Fibroblast of lung (primary cell): ENCODE data around the gene SUSD6. TPM values are rescaled to one million over a fixed set of nuclear protein-coding genes. Genes with fewer than 3 reads are reported as not detected.
A peak's percentile ranks its signal among the peaks of the same experiment; 100 is the strongest.

Experiments
- DNase-seq, 2 donors: peaks; one replicate each; pipeline versions ENCODE4 v3.0.0 to v3.0.0-alpha.2; 2010; ENCODE audit warnings: low read depth in 2 of 2
- H2AFZ ChIP-seq: 2 replicates; pipeline ENCODE4 v1.5.1; 2012; ENCODE audit warnings: low read length, control low read depth, inconsistent platforms
- H3K27ac ChIP-seq: 2 replicates; pipeline ENCODE4 v1.5.1; 2011; ENCODE audit warnings: low read length, control low read depth; ENCODE audit not compliant: insufficient read depth
- H3K27me3 ChIP-seq: 2 replicates; pipeline ENCODE4 v1.5.1; 2011; ENCODE audit warnings: mild to moderate bottlenecking, low read length; ENCODE audit not compliant: control insufficient read depth, insufficient read depth
- H3K36me3 ChIP-seq: 2 replicates; pipeline ENCODE4 v1.5.1; 2011; ENCODE audit warnings: low read length; ENCODE audit not compliant: control insufficient read depth, insufficient read depth
- H3K4me1 ChIP-seq: 2 replicates; pipeline ENCODE4 v1.5.1; 2011; ENCODE audit warnings: low read length; ENCODE audit not compliant: control insufficient read depth, insufficient read depth; ENCODE audit errors: extremely low read depth
- H3K4me2 ChIP-seq: 2 replicates; pipeline ENCODE4 v1.5.1; 2011; ENCODE audit warnings: low read length, control low read depth; ENCODE audit not compliant: insufficient read depth; ENCODE audit errors: extremely low read depth
- H3K4me3 ChIP-seq, 4 experiments: fragments of 200-600 bp in 1 of 4; sonication (generic) in 1 of 4; replicated peaks in 1 of 4; 2 replicates each; pipeline ENCODE4 v1.5.1; 2011 to 2016; ENCODE audit warnings: low read length in 4 of 4, low read depth in 3 of 4, mild to moderate bottlenecking in 3 of 4, control low read depth in 2 of 4, inconsistent platforms in 1 of 4, mixed read lengths in 1 of 4; ENCODE audit not compliant: insufficient read depth in 1 of 4; ENCODE audit errors: control extremely low read depth in 1 of 4
- H3K79me2 ChIP-seq: 2 replicates; pipeline ENCODE4 v1.5.1; 2012; ENCODE audit warnings: mild to moderate bottlenecking, low read length, inconsistent platforms; ENCODE audit not compliant: control insufficient read depth, insufficient read depth
- H3K9ac ChIP-seq: 2 replicates; pipeline ENCODE4 v1.5.1; 2011; ENCODE audit warnings: mild to moderate bottlenecking, low read length, control low read depth; ENCODE audit not compliant: insufficient read depth
- H3K9me3 ChIP-seq: 2 replicates; pipeline ENCODE4 v1.5.1; 2012; ENCODE audit warnings: low read depth, low read length; ENCODE audit not compliant: control insufficient read depth, insufficient read depth
- H4K20me1 ChIP-seq: 2 replicates; pipeline ENCODE4 v1.5.1; 2011; ENCODE audit warnings: low read length; ENCODE audit not compliant: control insufficient read depth, insufficient read depth; ENCODE audit errors: extremely low read depth
- CTCF ChIP-seq, 2 donors: IDR thresholded peaks in 1 of 2; conservative IDR thresholded peaks in 1 of 2; 1 replicate in 1 of 2; 2 replicates in 1 of 2; pipeline ENCODE4 v1.5.1; 2011 to 2012; ENCODE audit warnings: low read length in 2 of 2, control low read depth in 1 of 2, inconsistent platforms in 1 of 2, low read depth in 1 of 2, mild to moderate bottlenecking in 1 of 2
- EZH2 ChIP-seq: IDR thresholded peaks from 2 replicates; pipeline ENCODE4 v1.5.1; 2012; ENCODE audit warnings: low read length, control low read depth, mild to moderate bottlenecking; ENCODE audit errors: missing control alignments
- polyA plus RNA-seq, 2 donors: library from polyadenylated mRNA; depleted of rRNA in 1 of 2; stranded (reverse) in 1 of 2; unstranded in 1 of 2; fragments of >200 nt; gene quantifications; 2 replicates each; pipeline ENCODE4 v1.2.1, GENCODE V29; 2011 to 2012; ENCODE audit warnings: missing spikeins in 1 of 2
- total RNA-seq: library from RNA; depleted of rRNA; stranded (reverse); fragments of >200 nt; gene quantifications from 2 replicates; pipeline ENCODE4 v1.2.1, GENCODE V29; 2014

Gene SUSD6
- total and polyA plus RNA-seq, 2 donors (not counting 1 experiment from before 2014, with no cell fraction given) = 9.1 to 11.4 TPM

- no peak overlapping the region for H3K9ac ChIP-seq
- no peaks in the 10 kb centered on the region for H3K36me3 ChIP-seq
- H3K79me2 ChIP-seq = no peaks in the 10 kb centered on the region
- H4K20me1 ChIP-seq = no peaks in the 10 kb centered on the region
- H2AFZ ChIP-seq = no peak overlapping the region
- H3K27me3 ChIP-seq = no peaks in the 10 kb centered on the region
- peak in 1 of 2 donors; percentile 15 for DNase-seq
- H3K9me3 ChIP-seq = no peaks in the 10 kb centered on the region
- H3K4me2 ChIP-seq = no peak overlapping the region
- no peak overlapping the region for H3K27ac ChIP-seq
- peaks cover 7% of the 10 kb centered on the region for H3K4me1 ChIP-seq
- H3K4me3 ChIP-seq = no peak overlapping the region
- TF ChIP-seq EZH2 (no peak), CTCF (conservative IDR thresholded peaks at IDR 0.05 in 1 of 2, IDR thresholded peaks at IDR 0.05 in 1 of 2; ENCODE audit: low read depth in 1 of 2, low read length in 2 of 2) (no peak)
Measured at GRCh38 chr14:69693801-69694729, 82.7 kb downstream of the SUSD6 start.

DNA sequence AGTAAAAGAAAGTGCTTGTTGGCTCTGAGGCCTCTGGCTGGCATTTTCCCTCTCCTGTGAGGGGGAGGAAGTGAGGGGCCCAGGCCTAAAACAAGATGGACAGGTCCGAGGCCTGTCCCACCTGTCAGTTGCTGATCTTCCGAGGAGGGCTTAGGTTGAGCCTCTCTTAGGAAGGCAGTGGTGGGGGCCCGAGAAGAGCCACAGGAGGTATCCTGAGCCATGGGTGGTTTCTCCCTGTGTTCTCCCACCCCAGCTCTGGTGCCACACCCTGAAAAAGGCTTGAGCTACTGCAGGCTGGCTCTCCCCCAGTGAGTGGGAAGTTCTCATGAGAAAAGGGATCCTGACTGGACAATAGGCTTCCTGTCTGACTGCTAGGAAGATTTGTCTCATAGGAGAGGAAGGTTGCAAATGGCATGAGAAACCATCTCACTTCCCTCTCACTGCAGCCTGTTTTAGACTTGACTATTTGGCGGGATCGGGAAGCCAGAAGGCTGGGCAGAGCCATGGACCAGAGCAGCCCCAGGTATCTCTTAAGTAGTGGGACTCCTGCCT is 83.4 kb downstream of the SUSD6 start:
- Histone ChIP-seq H4K20me1 (no peaks in the 10 kb centered on the region), H3K9me3 (no peaks in the 10 kb centered on the region), H2AFZ (no peak overlapping the region), H3K36me3 (no peaks in the 10 kb centered on the region), H3K4me3 (no peak overlapping the region), H3K4me1 (peaks cover 7% of the 10 kb centered on the region), H3K27ac (no peak overlapping the region), H3K27me3 (no peaks in the 10 kb centered on the region), H3K4me2 (no peak overlapping the region), H3K79me2 (no peaks in the 10 kb centered on the region), H3K9ac (no peak overlapping the region)
- peak in 1 of 2 donors; percentile 60 for DNase-seq
- TF ChIP-seq EZH2 (no peak), CTCF (conservative IDR thresholded peaks at IDR 0.05 in 1 of 2, IDR thresholded peaks at IDR 0.05 in 1 of 2; ENCODE audit: low read depth in 1 of 2, low read length in 2 of 2) (no peak)

DNA sequence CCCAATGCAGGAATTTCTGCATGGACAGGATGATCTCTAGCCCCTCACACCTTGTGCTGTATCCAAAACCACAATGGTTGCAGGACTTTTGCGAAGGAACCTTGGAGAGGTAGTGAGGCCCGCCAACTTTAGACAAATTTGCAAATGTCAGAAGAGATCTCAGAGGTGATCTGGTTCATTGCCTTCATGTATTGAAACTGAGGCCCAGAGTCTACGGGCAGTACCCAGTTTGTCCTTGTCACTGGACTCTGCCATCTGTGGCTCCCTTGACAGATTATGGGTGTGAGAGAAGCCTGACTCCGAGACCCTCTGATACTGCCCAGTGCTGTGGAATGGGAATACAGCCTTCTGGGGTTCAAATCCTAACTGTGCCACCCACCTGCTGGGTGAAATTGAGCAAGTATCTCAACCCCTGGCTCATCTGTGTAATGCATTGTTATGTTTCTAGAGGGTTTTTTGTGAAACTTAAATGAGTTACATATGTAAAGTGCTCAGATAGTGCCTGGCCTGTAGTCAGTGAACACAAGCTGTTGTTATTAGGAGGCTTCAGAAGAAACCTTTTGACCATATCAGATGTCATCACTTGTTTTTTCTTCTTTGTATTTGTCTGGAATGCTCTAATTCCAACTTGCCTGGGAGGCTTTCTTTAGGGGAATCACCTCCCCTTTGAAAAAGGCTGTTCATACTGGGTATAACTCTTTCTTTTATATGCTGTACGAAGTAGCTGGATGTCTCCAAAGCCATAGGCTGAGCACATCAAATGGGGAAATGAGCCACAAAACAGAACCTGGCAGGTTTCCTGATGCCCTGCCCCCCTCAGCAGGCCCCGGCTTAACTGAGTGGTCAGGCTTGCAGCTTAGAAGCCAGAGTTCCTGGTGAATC is 84.2 kb downstream of the SUSD6 start:
- TF ChIP-seq CTCF (conservative IDR thresholded peaks at IDR 0.05 in 1 of 2, IDR thresholded peaks at IDR 0.05 in 1 of 2; ENCODE audit: low read depth in 1 of 2, low read length in 2 of 2) (no peak), EZH2 (no peak)
- Histone ChIP-seq H3K4me1 (peaks cover 7% of the 10 kb centered on the region), H3K9ac (no peak overlapping the region), H3K4me3 (no peak overlapping the region), H3K79me2 (no peaks in the 10 kb centered on the region), H3K27me3 (no peaks in the 10 kb centered on the region), H3K4me2 (no peak overlapping the region), H2AFZ (no peak overlapping the region), H3K9me3 (no peaks in the 10 kb centered on the region), H3K36me3 (no peaks in the 10 kb centered on the region), H4K20me1 (no peaks in the 10 kb centered on the region), H3K27ac (no peak overlapping the region)
- DNase-seq = peak; percentile 44 to 65
